Prostate gland (tissue), 2 donors: Measurements from ENCODE around the gene PATL2. TPM values are rescaled to one million over a fixed set of nuclear protein-coding genes. Genes with fewer than 3 reads are reported as not detected.

Experiments used
- DNase-seq: peaks from one replicate; pipeline ENCODE4 v3.0.0-alpha.2; 2019; ENCODE audit warnings: low spot score
- H3K27ac ChIP-seq, 2 donors: fragments of 200-600 bp; sonication (generic); 2 replicates each; pipeline ENCODE4 v1.5.1; 2017 to 2019
- H3K27me3 ChIP-seq: fragments of 200-600 bp; sonication (generic); replicated peaks from 2 replicates; pipeline ENCODE4 v1.5.1; 2019; ENCODE audit not compliant: insufficient read depth
- H3K36me3 ChIP-seq, 2 donors: fragments of 200-600 bp; sonication (generic); 1 replicate in 1 of 2; 2 replicates in 1 of 2; pipeline versions ENCODE4 v1.5.1 to v1.8.1; 2017 to 2019
- H3K4me1 ChIP-seq: fragments of 200-600 bp; sonication (generic); replicated peaks from 2 replicates; pipeline ENCODE4 v1.5.1; 2019
- H3K4me3 ChIP-seq, 2 donors: fragments of 200-600 bp; sonication (generic); 2 replicates each; pipeline ENCODE4 v1.5.1; 2017 to 2019
- H3K9me3 ChIP-seq: fragments of 200-600 bp; sonication (generic); 2 replicates; pipeline ENCODE4 v1.5.1; 2017
- CTCF ChIP-seq, 4 experiments: fragments of 200-600 bp in 2 of 4; fragments of 450-650 bp in 2 of 4; sonication (generic) in 2 of 4; IDR thresholded peaks; 1 replicate in 3 of 4; 2 replicates in 1 of 4; pipeline ENCODE4 v1.5.1; 2016 to 2019; ENCODE audit warnings: antibody characterized with exemption in 4 of 4, mild to moderate bottlenecking in 2 of 4, moderate library complexity in 2 of 4
- POLR2A ChIP-seq: fragments of 450-650 bp; IDR thresholded peaks from one replicate; pipeline ENCODE4 v1.6.1; 2016; ENCODE audit warnings: antibody characterized with exemption, mild to moderate bottlenecking
- POLR2AphosphoS5 ChIP-seq: sonication (generic); formaldehyde crosslinking; IDR thresholded peaks from one replicate; pipeline ENCODE4 v1.6.1; 2017; ENCODE audit warnings: antibody characterized with exemption
- WGBS: methylation state at CpG from one replicate; pipeline ENCODE4 v1.1.5; 2018; 5-methylcytosine and 5-hydroxymethylcytosine counted together
- intact Hi-C: fragments of 100-400 bp; cut with DNase I; formaldehyde crosslinking; loops from one replicate; pipeline ENCODE4 v1.14.2; 2022
- total RNA-seq, 2 donors: library from RNA; depleted of rRNA; stranded (reverse); fragments of >200 nt; gene quantifications; one replicate each; pipeline ENCODE4 v1.1.0, GENCODE V29; 2016

Gene PATL2
- total RNA-seq, 2 donors from 2014 or later: 0.77 to 1.2 TPM

- Histone ChIP-seq H3K36me3 (no peaks in the 10 kb centered on the region), H3K9me3 (no peaks in the 10 kb centered on the region), H3K4me1 (no peaks in the 10 kb centered on the region), H3K4me3 (no peak within 1 kb of the TSS), H3K27me3 (no peaks in the 10 kb centered on the region), H3K27ac (peak within 1 kb of the TSS in 1 of 2 donors; percentile 2)
- no peak for DNase-seq
- intact Hi-C loops: loop anchor here (10.0 kb wide), 1 partner anchor 151 kb away; no protein-coding TSS in a partner anchor
- no peak for TF ChIP-seq POLR2AphosphoS5
- no peak for TF ChIP-seq POLR2A
- no peak for TF ChIP-seq CTCF (IDR thresholded peaks at IDR 0.05)
- WGBS: 79% methylated on average over 3 of the region's 3 CpGs
Measured at GRCh38 chr15:44736181-44736765, 25.1 kb upstream of the PATL2 start, which contains the start of gene TRIM69. TRIM69 (plus strand) TSS chr15:44736528; CDS start chr15:44736705, 177 bp downstream.

GRCh38 chr15:44735482-44736180 lies 24.5 kb upstream of the PATL2 start:
- Histone ChIP-seq H3K27ac (peak overlapping the region in 1 of 2 donors; percentile 2), H3K4me3 (no peak overlapping the region), H3K27me3 (no peaks in the 10 kb centered on the region), H3K9me3 (no peaks in the 10 kb centered on the region), H3K4me1 (no peaks in the 10 kb centered on the region), H3K36me3 (no peaks in the 10 kb centered on the region)
- DNase-seq: no peak
- TF ChIP-seq POLR2AphosphoS5 (no peak), CTCF (IDR thresholded peaks at IDR 0.05) (no peak), POLR2A (no peak)
- 58% methylated on average over 8 of the region's 8 CpGs for WGBS
- intact Hi-C loops: loop anchor here (10.0 kb wide), 1 partner anchor 151 kb away; no protein-coding TSS in a partner anchor

- WGBS: 61% methylated on average over 2 of the region's 2 CpGs
- Histone ChIP-seq H3K27me3 (no peaks in the 10 kb centered on the region), H3K4me1 (no peaks in the 10 kb centered on the region), H3K9me3 (no peaks in the 10 kb centered on the region), H3K27ac (no peak overlapping the region), H3K36me3 (no peaks in the 10 kb centered on the region), H3K4me3 (no peak overlapping the region)
- no peak for TF ChIP-seq POLR2AphosphoS5
- TF ChIP-seq POLR2A: no peak
- no peak for TF ChIP-seq CTCF (IDR thresholded peaks at IDR 0.05)
- DNase-seq: no peak
- intact Hi-C loops: loop anchor here (10.0 kb wide), 1 partner anchor 150 kb away; no protein-coding TSS in a partner anchor
Measured at GRCh38 chr15:44734839-44735481, 23.8 kb upstream of the PATL2 start.

GRCh38 chr15:44729408-44730127 lies 18.4 kb upstream of the PATL2 start:
- no peaks in the 10 kb centered on the region for H3K36me3 ChIP-seq
- 7% methylated on average over 21 of the region's 21 CpGs for WGBS
- intact Hi-C loops: loop anchor here (10.0 kb wide), 1 partner anchor 145 kb away; no protein-coding TSS in a partner anchor
- peak; percentile 35 for DNase-seq
- H3K27ac ChIP-seq: peak overlapping the region; percentile 94 to 97
- H3K9me3 ChIP-seq: no peaks in the 10 kb centered on the region
- no peak for TF ChIP-seq POLR2AphosphoS5
- TF ChIP-seq POLR2A: no peak
- TF ChIP-seq CTCF (IDR thresholded peaks at IDR 0.05): no peak
- H3K4me1 ChIP-seq: no peaks in the 10 kb centered on the region
- H3K4me3 ChIP-seq: peak overlapping the region; percentile 47 to 51
- H3K27me3 ChIP-seq: no peaks in the 10 kb centered on the region
